Thyroid gland (tissue), 4 donors: ENCODE data around the gene RNU11.

Experiments
- CTCF ChIP-seq, 6 experiments: fragments of 200-600 bp in 3 of 6; fragments of 450-650 bp in 3 of 6; sonication (generic) in 3 of 6; IDR thresholded peaks; one replicate each; pipeline ENCODE4 v1.5.1; 2016 to 2019; ENCODE audit warnings: antibody characterized with exemption in 6 of 6, mild to moderate bottlenecking in 2 of 6, inconsistent platforms in 1 of 6, moderate library complexity in 1 of 6
- POLR2A ChIP-seq, 2 donors: fragments of 450-650 bp; IDR thresholded peaks; one replicate each; pipeline ENCODE4 v1.6.1; 2017; ENCODE audit warnings: antibody characterized with exemption in 2 of 2, mild to moderate bottlenecking in 2 of 2, moderate library complexity in 1 of 2

- no peak for TF ChIP-seq POLR2A (IDR thresholded peaks at IDR 0.05)
- TF ChIP-seq CTCF (IDR thresholded peaks at IDR 0.05): no peak
These were observed 46.7 kb upstream of the RNU11 start for GRCh38 chr1:28601696-28602095.
